ENCODE measurements around the gene RIC1.

GRCh38 chr9:5628183-5628529 is 751 bp upstream of the RIC1 start:
- TF ChIP-seq CTCF (conservative IDR thresholded peaks at IDR 0.05) (no peak), ZFX (IDR thresholded peaks at IDR 0.05) (no peak)
